ENCODE measurements around the gene NR2E1. TPM values are rescaled to one million over a fixed set of nuclear protein-coding genes. Genes with fewer than 3 reads are reported as not detected.
A peak's percentile ranks its signal among the peaks of the same experiment; 100 is the strongest.

NR2E1 gene
- total and polyA plus RNA-seq, 2 of the 13 experiments (the other 11 are each of a cell fraction or from before 2014, with no cell fraction given) = not detected

DNA sequence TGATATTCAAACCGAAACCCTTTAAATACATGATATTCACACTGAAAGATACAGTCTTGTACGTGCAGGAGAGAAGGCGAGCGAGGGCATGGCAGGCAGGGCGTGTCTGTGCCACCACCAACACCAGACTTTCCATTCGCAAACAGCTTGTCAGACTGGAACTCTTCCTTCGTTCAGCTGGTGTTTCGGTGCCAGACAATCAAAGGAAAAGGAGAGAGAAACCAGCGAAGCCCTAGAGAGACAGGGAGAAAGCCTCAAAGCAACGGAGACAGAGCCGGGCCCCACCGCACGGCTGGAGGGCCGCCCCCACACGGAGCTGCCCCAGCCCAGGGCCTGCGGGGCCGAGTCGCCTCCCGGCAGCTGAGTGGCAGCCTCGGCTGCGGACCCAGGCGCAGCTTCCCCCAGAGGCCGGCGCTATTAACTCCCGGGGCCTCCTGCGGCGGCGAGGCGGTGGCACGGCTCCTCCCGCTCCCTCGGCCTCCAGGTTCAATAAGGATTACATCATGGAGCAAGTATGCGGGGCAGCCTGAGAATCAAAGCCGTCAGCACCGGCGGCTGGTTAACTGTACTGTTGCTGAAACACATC lies 32.1 kb upstream of the NR2E1 start (continued):
- TF ChIP-seq, protein P1, sequence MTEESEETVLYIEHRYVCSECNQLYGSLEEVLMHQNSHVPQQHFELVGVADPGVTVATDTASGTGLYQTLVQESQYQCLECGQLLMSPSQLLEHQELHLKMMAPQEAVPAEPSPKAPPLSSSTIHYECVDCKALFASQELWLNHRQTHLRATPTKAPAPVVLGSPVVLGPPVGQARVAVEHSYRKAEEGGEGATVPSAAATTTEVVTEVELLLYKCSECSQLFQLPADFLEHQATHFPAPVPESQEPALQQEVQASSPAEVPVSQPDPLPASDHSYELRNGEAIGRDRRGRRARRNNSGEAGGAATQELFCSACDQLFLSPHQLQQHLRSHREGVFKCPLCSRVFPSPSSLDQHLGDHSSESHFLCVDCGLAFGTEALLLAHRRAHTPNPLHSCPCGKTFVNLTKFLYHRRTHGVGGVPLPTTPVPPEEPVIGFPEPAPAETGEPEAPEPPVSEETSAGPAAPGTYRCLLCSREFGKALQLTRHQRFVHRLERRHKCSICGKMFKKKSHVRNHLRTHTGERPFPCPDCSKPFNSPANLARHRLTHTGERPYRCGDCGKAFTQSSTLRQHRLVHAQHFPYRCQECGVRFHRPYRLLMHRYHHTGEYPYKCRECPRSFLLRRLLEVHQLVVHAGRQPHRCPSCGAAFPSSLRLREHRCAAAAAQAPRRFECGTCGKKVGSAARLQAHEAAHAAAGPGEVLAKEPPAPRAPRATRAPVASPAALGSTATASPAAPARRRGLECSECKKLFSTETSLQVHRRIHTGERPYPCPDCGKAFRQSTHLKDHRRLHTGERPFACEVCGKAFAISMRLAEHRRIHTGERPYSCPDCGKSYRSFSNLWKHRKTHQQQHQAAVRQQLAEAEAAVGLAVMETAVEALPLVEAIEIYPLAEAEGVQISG (CRISPR knock-in tag; IDR thresholded peaks at IDR 0.05) = peak; percentile 70
- TF ChIP-seq, protein P2, sequence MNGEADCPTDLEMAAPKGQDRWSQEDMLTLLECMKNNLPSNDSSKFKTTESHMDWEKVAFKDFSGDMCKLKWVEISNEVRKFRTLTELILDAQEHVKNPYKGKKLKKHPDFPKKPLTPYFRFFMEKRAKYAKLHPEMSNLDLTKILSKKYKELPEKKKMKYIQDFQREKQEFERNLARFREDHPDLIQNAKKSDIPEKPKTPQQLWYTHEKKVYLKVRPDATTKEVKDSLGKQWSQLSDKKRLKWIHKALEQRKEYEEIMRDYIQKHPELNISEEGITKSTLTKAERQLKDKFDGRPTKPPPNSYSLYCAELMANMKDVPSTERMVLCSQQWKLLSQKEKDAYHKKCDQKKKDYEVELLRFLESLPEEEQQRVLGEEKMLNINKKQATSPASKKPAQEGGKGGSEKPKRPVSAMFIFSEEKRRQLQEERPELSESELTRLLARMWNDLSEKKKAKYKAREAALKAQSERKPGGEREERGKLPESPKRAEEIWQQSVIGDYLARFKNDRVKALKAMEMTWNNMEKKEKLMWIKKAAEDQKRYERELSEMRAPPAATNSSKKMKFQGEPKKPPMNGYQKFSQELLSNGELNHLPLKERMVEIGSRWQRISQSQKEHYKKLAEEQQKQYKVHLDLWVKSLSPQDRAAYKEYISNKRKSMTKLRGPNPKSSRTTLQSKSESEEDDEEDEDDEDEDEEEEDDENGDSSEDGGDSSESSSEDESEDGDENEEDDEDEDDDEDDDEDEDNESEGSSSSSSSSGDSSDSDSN (CRISPR knock-in tag; IDR thresholded peaks at IDR 0.05) = peak; percentile 93
- TF ChIP-seq NR2F6 (IDR thresholded peaks at IDR 0.05) (no peak), NR2F6 (CRISPR knock-in tag; IDR thresholded peaks at IDR 0.05) (no peak; the same call in 1 of the 2 replicates), ZSCAN21 (CRISPR knock-in tag; IDR thresholded peaks at IDR 0.05; ENCODE audit: borderline replicate concordance) (peak; percentile 76), IRF2 (CRISPR knock-in tag; IDR thresholded peaks at IDR 0.05) (no peak), ZNF484 (CRISPR knock-in tag; IDR thresholded peaks at IDR 0.05; ENCODE audit: borderline replicate concordance, low read depth) (no peak), HNRNPL (IDR thresholded peaks at IDR 0.05; ENCODE audit: low read depth, low read length) (0 out of 2 replicates have a peak, but pooled peaks have one; percentile 34), TGIF2 (CRISPR knock-in tag; IDR thresholded peaks at IDR 0.05) (0 out of 2 replicates have a peak, but pooled peaks have one; percentile 31), HNRNPLL (IDR thresholded peaks at IDR 0.05; ENCODE audit: low read depth, low read length, poor library complexity, severe bottlenecking) (peak; percentile 69), ZNF556 (CRISPR knock-in tag; IDR thresholded peaks at IDR 0.05; ENCODE audit: borderline replicate concordance) (no peak), YY1 (IDR thresholded peaks at IDR 0.05; ENCODE audit: insufficient read depth, insufficient replicate concordance, low read depth, low read length) (peak; percentile 9), ZKSCAN5 (CRISPR knock-in tag; IDR thresholded peaks at IDR 0.05) (no peak), SALL1 (CRISPR knock-in tag; IDR thresholded peaks at IDR 0.05) (peak; percentile 80), ZSCAN29 (CRISPR knock-in tag; conservative IDR thresholded peaks at IDR 0.05) (no peak), ZNF598 (CRISPR knock-in tag; IDR thresholded peaks at IDR 0.05; ENCODE audit: borderline replicate concordance) (no peak), KAT7 (CRISPR knock-in tag; IDR thresholded peaks at IDR 0.05; ENCODE audit: borderline replicate concordance) (0 out of 2 replicates have a peak, but pooled peaks have one; percentile 47), ONECUT2 (CRISPR knock-in tag; IDR thresholded peaks at IDR 0.05) (peak; percentile 38; the same call in 1 of the 2 replicates), PHF21A (CRISPR knock-in tag; IDR thresholded peaks at IDR 0.05) (peak; percentile 73)
- TF ChIP-seq, protein P3, sequence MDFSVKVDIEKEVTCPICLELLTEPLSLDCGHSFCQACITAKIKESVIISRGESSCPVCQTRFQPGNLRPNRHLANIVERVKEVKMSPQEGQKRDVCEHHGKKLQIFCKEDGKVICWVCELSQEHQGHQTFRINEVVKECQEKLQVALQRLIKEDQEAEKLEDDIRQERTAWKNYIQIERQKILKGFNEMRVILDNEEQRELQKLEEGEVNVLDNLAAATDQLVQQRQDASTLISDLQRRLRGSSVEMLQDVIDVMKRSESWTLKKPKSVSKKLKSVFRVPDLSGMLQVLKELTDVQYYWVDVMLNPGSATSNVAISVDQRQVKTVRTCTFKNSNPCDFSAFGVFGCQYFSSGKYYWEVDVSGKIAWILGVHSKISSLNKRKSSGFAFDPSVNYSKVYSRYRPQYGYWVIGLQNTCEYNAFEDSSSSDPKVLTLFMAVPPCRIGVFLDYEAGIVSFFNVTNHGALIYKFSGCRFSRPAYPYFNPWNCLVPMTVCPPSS (IDR thresholded peaks at IDR 0.05) = no peak
